ENCODE data around the gene ID4.

ID4 gene, protein sequence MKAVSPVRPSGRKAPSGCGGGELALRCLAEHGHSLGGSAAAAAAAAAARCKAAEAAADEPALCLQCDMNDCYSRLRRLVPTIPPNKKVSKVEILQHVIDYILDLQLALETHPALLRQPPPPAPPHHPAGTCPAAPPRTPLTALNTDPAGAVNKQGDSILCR

DNA sequence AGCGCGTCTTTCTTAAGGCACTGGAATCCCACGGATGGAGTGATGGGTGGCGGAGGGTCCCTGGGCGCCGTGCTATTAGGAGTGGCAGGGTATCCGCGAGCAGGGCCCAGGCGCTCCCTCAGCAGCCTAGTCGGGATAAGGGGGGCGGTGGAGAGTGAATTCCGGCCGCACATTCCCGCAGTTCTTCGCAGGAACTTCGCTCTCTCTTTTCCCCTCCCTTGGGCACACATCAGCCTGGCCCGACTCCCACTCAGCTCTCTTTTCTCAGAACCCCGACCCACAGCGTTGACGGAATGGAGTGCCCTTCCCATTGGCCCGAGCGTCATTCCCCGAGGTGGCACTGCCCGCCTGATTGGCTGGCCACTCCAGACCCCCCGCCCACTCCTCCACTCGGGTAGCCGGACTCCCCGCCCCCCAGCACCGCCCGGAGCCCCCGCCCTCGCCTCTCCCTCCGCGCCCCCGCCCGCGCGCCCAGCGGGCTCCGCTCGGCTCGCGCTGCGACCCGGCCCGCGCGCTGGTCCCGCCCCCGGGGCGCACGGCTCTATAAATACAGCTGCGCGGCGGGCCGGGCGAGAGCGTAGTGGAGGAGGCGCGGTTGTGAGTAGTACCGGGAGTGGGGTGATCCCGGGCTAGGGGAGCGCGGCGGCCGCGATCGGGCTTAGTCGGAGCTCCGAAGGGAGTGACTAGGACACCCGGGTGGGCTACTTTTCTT lies at the start of gene ID4:
Gene ID4 (plus strand): TSS at position 572 of the 712 bp plus-strand sequence. CDS start 385 bp downstream, outside the sequence.
- no peak for DNase-seq (ENCODE audit: low spot score)

DNA sequence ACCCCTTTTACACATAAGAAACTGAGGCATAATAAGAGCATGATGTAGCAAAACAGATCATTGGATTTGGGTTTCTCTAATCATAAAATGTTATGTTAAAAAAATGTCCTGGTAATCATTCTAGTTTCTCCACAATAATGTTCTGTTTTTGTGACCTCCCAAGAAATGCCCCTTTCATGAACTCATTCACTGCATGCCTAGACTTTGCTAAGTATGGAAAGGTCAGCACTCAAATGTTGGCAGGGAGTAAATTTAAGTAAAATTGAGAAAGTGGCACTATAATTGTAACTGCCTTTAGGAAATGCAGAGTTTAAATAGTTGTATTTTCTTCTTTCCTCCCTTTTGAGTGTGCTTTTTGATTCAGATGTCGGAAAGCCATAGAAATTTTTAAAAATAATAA lies 48.5 kb upstream of the ID4 start:
- DNase-seq (ENCODE audit: low spot score) = no peak

DNA sequence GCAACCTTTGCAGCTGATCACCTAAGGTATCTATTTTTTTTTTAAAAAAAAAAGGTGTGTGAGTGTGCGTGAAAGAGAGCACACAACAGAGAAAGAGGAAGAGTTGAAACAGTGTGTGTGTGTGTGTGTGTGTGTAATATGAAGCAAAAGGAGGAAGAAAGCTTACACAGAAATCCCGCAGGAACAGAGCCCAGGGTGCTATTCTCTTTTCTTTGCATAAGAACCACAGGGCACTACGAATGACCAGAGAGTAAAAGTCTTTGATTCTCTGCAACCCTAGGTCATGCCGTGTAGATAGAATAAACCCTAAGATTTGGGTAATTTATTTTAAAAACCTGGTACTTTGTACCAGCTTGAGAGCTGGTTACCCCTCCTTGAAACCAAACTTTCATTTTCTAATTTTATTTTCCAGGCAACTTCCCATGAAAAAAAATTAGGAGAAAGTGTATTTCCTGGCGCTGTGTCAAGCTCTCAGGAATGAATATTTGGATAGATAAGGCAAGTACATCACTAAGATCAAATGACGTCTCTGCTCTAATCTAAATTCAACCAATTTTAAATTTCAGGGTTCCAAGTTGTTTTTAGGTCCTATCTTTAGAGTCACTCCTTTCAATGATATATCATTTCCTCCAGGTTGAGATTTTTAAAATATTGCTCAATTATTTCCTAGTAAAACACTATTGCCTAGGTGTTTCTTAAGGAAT lies 47.9 kb upstream of the ID4 start:
- no peak for DNase-seq (ENCODE audit: low spot score)

DNA sequence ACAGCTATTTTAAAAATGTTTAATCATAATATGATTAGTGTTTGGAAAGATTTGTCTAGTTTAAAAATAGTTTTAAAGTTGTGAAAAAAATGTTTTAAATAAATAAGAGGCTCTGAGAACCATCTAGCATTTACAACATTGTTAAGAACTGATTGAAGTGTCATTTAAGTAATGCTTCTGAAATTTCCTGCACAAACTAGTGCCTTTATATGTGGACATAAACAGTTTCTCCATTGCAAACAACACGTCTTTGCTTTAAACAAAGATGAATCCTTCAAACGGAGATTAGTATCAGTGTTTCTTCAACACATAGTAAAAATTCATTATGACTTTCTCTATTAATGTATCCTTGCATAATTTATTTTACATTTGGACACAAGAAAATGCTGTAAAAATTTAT lies 45.9 kb upstream of the ID4 start:
- no peak for DNase-seq (ENCODE audit: low spot score)

DNA sequence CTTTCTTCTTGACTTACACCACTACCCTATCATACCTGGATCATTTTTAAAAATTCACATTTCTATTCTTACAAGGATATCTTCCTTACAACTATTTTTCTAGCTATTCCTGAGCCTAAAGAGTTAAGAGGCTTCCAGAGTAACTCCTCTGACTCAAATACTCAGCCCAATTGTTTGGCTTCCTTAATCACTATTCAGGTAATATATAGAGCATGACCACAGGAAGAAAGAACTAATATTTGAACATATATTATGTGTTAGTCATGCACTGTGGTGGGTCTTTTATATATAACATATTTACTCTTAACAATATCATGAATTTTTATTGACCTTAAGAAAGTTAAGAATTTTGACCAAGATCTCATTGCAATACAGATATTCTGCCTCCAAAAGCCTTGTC lies 42.0 kb upstream of the ID4 start:
- DNase-seq (ENCODE audit: low spot score) = no peak

DNA sequence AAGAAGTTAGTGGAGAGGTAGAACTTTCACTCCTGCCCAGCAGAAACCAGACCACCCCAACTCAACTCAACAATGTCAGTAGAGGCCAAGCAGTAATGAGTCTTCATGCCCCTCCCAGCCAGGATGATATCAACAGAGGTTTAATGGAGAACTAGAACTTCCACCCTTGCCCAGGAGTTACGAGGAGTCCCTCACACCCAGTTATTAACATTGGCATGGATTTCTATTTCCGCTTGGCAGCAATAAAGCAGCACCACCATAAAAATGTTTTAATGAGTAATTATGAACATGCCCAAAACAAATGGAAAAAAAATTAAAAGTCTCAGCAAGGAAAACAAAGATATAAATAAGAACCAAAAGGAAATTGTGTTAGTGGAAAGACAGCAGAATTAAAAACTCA lies 40.7 kb upstream of the ID4 start:
- DNase-seq (ENCODE audit: low spot score) = no peak

DNA sequence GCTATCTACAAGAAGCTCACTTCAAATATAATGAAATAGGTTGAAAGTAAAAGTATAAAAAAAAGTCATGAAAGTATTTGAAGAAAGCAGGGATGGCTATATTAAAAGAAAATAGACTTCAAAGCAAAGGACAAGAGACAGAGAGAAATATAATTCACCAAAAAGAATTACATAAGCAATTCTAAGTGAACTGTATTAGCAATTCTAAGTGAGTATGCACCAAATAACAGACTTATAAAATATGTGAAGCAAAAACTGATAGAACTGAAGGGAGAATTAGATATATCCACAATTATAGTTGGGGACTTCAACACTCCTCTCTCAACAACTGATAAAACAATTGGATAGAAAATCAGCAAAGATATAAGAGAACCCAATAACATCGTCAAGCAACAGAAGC lies 38.8 kb upstream of the ID4 start:
- DNase-seq (ENCODE audit: low spot score) = no peak

DNA sequence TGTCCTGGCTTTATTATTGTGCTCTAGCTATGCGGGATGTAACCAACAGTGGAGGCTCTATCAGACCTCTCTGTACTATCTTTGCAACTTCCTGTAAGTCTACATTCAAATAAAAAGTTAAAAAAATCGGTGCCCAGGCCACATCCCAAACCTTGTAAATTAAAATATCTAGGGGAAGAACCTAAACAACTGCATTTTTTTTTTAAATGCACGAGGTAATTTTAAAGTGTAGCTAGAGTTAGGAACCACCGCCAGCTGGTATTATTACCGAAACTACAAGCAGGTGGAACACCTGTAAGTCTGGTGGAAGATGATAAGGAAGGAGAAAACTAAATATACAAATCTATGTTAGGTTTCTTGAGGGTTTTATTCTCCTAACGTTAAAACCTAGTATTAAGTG lies 34.5 kb upstream of the ID4 start:
- no peak for DNase-seq (ENCODE audit: low spot score)

DNA sequence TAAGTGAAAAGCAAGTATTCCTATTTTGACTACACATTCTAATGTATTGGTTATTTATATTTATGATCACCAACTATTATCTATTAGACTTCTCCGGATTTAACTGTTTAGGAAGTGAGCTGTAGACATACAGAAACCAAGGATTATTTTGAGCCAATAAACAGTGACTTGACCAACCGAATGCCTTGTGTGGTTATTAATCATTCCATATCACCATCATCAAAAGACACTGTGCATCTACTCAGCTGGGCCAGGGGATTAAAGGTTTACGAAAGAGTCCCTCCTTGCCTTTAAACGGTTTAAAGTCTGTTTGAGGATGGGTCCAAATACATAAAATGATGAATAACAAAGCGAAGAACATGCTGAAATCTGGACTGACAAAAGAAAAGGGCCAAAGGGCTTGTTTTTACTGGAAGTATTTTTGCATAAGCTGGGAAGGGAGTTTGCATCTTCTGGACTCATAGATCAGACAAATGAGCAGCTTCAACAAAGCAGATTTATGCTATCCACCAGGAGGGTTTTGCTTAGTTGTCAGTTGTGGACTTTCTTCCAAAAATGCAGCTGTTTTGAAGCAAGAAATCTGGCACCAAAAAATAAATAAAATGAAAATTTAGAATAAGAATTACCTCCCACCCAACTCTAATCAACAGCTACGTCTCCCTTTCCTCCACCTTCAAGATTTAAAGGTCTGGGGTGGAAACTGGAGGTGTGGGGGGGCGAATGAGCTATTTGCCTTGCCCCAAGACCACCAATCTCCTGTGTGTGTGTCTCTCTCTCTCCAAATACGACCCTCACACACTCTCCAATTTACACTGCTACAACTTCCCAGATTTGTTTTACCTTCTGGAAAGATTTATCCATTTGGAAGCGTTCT lies 33.6 kb upstream of the ID4 start:
- DNase-seq (ENCODE audit: low spot score) = no peak

DNA sequence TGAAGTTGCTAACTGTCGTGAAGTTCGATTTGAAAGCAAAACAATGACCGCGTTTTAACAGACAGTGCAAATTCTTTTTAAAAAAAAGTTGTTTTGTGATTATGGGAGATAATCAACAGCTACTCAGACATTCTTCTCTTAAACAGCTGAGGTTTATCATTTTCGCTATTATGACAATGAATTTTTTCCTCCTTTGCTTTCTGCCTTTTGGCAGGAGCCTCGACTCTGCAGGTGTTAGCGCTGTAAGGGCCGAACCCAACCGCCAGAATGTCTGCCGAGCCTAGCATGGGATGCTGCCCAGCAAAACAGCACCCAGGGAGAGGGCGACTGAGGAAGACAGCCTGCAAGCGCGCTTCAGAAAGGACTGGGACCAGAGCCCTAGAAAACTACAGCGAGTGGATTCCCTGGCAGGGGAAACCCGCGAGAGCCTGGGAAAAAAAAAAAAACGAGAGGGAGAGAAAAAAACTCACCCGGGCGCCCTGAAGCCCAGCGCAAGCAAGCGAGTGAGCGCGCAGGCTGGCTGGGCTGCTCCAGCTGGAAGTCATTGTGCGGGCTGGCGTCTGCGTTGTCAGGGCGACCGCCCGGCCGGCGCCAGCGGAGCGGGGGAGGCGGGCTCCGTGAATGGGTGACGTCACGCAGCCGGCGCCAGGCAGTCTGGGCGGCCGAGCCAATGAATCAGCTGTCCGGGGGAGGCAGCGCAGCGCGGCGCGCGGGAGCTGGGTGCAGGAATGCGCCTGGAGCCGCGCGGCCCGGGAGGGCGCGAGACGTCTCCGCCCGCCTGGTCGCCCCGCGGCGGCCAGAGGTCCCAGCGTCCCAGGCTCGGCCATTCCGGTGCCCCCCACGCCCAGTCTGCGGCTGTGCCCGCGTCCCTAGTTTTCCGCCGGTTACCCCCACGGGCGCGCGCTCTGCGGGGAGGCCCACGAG lies 32.7 kb upstream of the ID4 start:
- no peak for DNase-seq (ENCODE audit: low spot score)

DNA sequence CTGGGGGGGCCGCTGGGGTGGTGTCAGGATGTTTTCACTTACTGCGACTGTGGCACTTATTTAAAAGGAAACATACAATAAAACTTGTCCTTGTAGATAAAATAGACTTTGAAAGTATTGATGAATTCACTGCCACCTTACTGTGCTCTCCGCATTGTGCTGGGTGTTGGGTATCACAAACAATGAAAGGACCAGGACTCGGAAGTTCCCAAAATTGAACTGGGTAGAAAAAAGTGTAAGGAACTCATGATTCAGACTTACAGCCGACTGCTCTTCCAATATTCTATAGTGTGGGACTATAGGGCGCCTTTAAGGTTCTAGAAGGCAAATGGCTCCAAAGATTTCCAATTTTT lies 32.1 kb upstream of the ID4 start:
- DNase-seq (ENCODE audit: low spot score) = no peak

DNA sequence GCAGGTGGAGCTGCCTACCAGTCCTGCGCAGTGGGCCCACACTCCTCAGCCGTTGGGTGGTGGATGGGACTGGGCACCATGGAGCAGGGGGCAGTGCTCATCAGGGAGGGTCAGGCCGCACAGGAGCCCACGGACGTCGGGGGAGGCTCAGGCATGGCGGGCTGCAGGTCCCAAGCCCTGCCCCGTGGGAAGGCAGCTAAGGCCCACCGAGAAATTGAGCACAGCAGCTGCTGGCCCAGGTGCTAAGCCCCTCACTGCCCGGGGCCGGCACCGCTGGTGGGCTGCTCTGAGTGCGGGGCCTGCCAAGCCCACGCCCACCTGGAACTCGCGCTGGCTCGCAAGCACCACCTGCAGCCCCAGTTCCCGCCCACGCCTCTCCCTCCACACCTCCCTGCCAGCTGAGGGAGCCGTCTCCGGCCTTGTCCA lies 30.2 kb upstream of the ID4 start:
- no peak for DNase-seq (ENCODE audit: low spot score)

DNA sequence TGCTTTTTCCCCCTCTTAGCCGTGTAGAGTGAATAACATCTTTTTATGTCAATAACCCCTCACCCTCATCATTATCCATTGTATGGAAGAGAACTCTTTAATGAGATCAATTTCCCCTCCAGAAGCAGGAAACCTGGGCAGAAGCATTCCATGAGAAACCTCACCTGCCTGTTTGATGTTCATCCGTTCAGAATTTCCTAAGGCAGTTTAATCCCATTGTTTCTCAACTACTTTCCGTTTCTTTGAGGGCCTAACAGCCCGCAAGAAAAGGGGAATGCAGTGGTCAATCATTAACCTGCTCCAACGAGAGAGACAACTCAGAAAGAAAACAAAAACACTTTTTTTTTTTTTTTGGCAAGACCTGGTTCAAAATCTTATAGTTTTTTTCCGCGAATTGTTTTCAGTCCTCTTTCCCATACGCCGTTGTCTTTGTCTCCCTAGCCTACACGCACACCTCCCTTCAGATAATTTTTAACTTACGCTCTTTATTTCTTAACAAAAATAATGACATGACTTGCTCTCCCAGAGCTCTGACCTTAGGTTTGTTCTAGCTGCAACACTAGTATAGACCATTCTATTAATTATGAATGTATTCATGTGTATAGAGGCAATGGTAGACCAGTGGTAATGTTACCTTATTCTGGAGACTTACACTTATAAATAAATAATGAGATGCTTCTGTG lies 25.6 kb upstream of the ID4 start:
- no peak for DNase-seq (ENCODE audit: low spot score)

DNA sequence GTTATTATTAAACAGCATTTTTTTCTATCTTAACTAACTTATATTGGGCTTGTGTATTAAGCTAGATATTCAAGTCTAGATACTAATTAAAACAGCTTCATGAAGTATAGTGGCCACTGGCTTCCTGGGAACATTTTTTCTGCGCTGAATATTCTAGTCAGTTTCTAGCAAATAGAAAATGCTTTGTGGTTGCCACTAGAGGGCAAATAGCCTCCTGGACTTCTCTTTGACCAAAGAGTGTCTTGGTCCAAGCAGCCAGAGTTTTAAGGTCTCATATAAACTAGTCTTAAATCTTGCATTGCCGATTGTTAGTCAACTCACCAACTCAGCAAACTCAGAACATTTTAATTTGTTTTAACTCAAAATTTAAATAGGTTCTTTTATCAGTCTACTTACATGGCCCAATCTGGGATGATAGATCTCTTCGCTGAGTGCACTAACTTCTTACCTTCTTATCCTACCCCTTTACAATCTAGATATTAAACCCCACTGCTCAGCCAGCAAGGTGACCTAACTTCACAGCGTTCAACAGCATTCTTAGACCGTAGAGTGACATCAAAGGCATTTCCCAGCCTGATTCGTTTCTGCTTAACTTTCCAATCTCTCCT lies 24.6 kb upstream of the ID4 start:
- no peak for DNase-seq (ENCODE audit: low spot score)

DNA sequence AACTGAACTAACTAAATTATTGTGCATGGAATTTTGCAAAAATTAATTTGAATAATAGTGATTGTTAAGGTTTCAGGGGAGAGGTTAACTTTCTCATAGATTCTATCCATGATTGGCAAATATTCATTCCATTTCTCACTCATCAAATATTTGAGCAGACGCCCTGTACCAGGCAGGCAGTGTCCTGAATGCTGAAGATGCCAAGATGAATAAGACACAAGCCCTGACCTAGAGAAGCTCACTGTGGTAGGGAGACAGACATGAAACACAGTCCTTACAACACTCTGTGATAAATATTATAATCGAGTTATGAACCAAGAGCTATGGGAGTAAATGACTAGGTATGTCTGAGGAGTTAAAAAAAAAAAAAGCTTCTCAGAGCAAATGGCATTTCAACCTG lies 18.4 kb upstream of the ID4 start:
- DNase-seq (ENCODE audit: low spot score) = no peak

DNA sequence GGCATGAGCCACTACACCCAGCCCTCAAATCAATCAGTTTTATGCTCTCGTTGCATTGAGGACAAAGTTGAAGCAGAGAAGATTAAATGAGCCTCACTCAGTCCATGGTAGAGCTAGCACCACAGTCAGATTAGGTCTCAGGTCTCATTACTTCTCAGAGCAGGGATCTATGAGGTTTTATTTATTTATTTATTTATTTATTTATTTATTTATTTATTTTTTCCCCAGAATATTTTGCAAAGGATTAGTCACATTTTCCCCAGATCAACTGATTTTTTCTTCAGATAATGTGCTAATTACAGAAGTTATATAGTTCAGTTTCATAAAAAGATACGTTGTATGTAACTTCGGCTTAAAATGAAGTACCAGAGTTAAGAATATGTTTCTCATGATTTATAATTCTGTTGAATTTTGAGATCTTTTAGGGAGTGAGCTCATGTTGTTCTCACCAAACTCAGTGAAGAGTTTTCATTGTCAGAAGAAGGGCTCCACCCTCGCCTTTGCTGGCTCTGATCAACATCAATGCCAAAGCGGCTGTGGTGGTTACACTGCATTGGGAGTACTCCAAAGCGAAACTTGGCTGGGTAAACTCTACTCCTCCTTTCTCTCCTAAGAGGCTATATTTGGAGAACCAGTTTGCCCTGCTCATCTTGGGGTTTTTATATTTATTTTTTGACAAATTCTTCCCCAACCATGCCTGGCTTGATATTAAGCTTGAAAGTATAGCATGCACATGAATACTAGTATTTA lies 12.9 kb upstream of the ID4 start:
- no peak for DNase-seq (ENCODE audit: low spot score)

DNA sequence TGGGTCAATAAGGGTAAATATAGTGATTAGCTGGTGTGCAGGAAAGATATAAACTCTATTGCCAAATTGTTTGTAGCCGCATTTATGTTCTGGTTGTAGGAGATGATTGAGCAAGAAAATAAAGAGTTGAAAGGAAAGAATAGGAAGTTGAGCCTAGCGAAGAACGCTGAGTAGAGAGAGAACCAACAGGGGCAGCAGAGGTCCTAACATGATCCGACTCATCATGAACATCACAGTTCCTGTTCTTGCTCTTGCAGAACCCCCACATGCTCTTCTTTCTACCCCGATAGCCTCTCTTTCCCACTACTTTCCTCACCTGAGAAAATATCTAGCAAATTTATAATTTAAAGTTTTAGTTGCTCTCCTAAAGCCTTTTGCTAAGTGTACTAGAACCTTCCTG lies 9.9 kb upstream of the ID4 start:
- no peak for DNase-seq (ENCODE audit: low spot score)

DNA sequence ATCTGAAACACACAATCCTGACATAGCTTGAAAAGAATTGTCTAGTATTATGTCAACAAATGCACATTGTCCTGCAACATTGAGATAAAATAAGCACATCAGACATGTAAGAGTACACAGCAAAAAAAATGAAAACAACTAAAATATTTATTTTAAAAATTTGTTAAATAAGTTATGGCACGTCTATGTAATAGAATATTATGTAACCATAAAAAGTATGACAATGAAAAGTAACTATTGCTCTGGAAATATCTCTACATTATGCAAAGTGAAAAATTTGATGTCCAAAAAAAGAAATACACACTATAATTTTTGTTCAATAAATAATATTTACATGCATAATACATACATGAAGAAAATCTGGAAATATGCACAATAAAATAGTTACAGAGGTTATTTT lies 9.3 kb upstream of the ID4 start:
- DNase-seq (ENCODE audit: low spot score) = no peak

DNA sequence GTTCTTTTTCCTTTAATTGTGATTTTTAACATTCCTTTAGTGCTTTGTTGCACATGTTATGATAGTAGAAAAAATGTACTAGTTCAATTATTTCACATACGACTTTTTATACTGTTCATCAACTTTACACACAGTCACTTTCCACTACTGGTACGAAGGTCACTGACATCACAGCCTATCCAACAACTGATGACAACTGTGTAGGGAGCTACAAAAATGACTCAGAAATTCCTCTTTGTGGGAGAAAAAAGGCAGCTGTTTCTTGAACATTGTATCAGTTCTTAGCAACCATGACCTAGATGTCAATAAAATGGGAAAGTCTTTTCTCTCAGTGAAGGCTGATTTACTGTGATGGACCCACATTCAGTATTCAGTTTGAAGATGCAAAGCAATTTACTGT lies 7.0 kb upstream of the ID4 start:
- no peak for DNase-seq (ENCODE audit: low spot score)

DNA sequence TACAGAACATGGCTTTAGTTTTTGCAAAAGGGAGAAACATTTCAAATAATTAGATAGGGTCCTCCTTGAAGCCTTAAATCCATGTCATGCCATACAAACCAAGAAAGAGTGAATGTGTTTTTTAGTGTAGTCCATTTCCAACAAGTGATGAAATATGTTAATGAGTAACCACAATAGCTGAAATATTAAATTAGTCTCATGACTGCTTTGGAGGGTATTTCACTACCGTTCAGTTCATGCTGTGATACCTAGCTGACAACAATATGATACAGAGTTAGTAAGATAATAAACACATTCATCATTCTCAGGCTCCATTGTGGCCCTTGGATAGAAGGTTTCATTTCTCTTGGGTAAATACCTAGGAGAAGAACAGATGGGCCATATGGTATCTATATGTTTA lies 5.8 kb upstream of the ID4 start:
- DNase-seq (ENCODE audit: low spot score) = no peak
